ENCODE data around the gene ADD1.

The ADD1 gene

GRCh38 chr4:2859514-2859913 lies 15.9 kb downstream of the ADD1 start:
- DNase-seq (ENCODE audit: low spot score) = no peak

DNA sequence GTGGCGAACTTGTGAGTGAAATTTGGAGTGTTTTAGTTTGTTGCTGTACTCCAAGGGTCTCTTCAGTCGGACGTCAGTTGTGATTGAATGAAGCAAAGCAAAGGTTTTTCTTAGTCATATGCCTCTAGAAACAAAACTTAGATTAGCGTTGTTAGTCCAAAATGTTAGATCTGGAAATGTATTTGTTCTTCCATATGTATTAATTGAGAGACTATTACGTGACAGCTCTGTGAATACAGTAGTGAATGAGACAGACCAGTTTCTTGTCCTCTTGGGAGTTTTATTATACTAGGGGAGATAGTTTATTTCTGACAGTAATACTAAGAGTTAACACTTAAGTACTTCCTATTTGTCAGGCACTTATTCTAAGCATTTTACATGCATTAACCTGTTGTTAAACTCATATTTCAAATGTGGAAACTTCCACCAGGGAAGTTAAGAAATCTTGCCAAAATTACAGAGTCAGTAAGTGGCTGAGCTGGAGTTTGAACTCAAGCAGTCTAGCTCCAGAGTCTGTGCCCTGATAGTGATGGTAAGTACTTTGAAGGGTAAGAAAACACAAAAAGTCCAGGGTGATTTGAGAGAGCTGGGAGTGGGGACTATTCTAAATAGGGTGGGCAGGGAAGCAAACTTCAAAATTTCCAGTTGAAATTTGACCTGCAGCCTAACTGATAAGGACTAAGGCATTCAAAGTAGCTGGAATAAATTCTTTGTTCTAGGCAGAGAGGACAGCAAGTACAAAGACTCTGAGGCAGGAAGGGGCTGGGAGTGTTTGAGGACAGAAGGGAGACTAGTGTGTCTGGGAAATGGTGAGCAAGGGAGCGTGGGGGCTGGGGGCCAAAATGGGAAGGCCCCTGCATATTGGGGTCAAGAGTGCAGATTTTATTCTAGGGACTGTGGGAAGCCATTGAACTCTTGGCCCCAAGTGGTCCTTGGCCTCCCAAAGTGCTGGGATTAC lies 17.0 kb downstream of the ADD1 start:
- no peak for DNase-seq (ENCODE audit: low spot score)

- DNase-seq (ENCODE audit: low spot score) = no peak
Observed at GRCh38 chr4:2861631-2862436, 18.2 kb downstream of the ADD1 start.

DNA sequence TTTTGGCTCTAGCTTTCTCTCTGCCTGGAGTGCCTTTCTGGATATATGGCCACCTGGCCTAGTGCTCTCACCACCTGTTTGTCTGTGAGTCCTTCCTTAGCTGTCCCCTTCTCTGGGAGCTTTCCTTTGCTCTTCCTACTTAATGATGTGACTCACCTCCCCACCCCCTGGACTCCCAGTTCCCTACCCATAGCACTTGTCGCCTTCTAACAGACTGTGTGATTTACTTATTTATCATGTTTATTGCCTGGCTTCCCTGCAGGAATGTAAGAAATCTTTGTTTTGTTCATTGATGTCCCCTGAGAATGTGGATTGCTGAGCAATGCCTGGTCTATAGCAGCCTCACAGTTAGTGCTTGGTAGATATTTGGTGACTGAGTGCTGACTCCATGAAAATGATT lies 18.9 kb downstream of the ADD1 start:
- peak; percentile 40 for DNase-seq (ENCODE audit: low spot score)

- DNase-seq (ENCODE audit: low spot score) = no peak
Observed at GRCh38 chr4:2863649-2864048, 20.0 kb downstream of the ADD1 start.

DNA sequence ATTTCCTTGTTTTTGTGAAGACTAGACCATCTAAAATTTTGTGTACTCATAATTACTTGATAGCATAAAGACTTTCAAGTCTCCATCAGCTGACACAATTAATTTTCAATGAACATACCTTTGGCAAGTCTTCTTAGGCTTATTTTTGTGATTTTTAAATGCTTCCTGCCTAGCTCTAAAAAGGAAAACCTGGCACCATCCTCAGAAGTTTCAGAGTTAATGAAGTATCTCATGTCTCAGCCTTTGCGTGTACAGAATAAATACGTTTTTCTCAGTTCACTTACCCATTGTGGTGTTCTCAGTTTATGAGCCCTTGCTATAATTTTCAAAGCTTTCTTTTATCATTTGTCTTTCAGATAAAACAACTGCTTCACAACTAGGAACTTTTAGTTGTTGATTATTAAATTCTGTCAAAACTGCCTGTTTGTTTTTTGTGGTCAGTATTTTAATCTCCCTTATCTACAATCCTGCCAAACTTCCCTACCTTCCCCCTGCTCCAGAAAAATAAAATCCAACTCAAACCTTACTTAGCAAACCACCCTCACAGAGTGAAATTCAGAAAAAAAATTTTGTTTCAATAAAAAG lies 21.6 kb downstream of the ADD1 start:
- no peak for DNase-seq (ENCODE audit: low spot score)

- no peak for DNase-seq (ENCODE audit: low spot score)
Observed at GRCh38 chr4:2866160-2866861, 22.7 kb downstream of the ADD1 start.

DNA sequence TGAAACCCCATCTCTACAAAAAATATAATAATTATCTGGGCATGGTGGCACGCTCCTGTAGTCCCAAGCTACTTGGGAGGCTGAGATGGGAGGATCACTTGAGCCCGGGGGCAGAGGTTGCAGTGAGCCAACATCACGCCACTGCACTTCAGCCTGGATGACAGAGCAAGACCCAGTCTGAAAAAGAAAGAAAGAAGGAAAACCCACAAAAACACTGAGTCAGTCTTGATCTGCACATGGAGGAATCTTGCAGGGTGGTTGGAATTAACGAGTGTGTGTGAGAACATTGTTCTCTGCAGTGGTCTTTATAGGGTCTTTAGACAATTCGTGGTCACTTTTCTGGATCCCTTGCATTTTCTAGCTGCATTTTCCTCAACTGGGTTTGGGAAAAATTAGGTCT lies 23.2 kb downstream of the ADD1 start:
- no peak for DNase-seq (ENCODE audit: low spot score)

- DNase-seq (ENCODE audit: low spot score) = peak; percentile 33
Observed at GRCh38 chr4:2867758-2868491, 24.3 kb downstream of the ADD1 start.

DNA sequence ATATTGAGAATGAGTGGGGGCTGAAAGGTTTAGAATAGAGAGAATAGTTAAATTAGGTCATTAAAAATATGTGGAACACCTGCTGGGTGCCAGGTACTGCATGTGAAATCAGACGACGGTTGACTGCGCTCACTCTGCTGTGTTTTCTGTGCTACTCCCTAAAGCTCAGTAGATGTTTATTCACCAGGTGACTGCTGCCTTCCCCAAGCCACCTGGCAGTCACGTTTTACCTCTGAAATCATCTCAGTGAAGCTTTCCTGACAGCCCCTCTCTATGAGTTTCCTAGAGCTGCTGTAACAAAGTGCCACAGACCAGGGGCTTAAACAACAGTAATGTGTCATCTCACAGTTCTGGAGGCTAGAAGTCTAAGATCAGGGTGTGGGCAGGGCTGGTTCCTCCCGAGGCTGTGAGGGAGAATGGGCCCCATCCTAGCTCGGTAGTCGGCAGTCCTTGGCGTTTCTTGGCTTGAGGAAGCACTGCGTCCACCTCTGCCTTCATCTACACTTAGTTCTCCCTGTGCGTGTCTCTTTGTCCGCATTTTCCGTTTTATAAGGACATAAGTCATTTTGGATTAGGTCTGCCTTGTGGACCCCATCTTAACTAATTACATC lies 25.3 kb downstream of the ADD1 start:
- DNase-seq (ENCODE audit: low spot score) = no peak

DNA sequence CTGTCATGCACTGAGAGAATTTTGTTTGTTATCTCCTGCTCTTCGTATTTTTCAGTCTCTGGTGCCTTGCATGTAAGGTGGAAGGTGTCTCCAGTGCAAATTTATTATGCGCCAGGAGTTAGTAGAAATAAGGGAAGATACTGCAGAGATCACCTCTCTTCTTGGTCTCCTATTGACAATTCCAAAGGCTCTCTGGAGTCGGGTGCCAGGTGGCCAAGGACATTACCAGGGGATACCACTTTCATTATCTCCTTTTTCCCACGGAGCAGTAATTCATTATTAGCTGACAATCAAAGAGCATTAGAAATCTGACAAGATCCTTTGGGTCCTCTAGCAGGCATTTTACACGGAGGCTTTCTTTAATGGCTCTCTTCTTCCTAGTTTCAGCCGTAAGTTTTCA lies 26.0 kb downstream of the ADD1 start:
- no peak for DNase-seq (ENCODE audit: low spot score)

DNA sequence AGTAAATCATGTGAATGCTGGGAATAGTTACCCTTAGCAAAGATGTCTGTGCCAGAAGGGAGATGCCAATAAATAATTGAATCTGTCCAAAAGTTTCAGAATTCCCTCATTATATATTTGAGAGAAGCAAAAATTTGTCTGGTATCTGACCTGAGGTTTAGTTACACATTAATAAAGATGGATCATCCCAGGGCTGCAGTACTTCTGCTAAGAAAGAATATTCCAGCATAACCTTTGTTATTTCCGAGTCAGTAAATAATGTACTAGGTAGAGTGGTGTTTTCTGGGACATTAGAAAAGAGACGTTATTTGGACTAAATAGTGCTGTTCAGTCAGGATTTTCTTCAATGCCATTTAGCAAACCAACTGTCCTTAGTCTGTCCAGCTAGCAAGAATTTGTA lies 26.4 kb downstream of the ADD1 start:
- DNase-seq (ENCODE audit: low spot score) = no peak

DNA sequence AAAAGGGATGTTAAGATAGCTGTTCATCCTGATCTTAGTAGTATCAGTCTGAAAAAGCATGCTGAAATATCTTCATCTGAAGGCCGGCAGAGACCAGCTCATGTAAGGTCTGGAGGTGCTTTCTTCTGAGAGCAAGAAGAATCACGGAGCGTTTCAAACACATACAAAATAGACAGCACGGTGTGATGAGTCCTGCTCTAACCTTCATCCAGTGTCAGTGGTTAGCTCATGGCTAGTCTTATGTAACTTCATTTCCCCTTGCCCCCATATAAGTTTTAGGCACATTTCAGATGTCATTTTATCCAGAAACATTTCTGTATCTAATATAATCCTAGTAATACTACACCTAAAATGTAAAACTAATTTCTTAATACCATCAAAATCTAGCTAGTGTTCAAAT lies 27.8 kb downstream of the ADD1 start:
- DNase-seq (ENCODE audit: low spot score) = no peak

- no peak for DNase-seq (ENCODE audit: low spot score)
Observed at GRCh38 chr4:2871911-2872310, 28.3 kb downstream of the ADD1 start.

GRCh38 chr4:2873329-2873728 lies 29.7 kb downstream of the ADD1 start:
- DNase-seq (ENCODE audit: low spot score) = no peak

GRCh38 chr4:2874861-2875260 lies 31.2 kb downstream of the ADD1 start:
- DNase-seq (ENCODE audit: low spot score) = no peak

DNA sequence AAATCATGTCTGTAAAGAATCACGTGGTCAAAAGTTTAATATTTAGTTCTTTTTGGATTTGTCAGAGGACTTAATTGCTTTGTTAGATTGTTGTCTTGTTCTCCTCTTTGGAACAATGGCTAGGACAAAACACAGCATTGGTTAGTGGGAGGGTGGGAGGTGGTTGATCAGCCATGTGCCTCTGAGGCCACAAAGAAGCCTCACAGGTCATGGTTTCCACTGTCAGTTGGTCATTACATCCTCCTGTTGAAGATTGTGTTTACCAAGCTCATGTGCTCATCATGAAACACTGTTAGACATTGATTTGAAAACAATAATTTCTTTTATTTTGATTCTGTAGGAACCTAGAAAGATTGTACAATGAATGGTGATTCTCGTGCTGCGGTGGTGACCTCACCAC lies 31.9 kb downstream of the ADD1 start:
- no peak for DNase-seq (ENCODE audit: low spot score)

- no peak for DNase-seq (ENCODE audit: low spot score)
Observed at GRCh38 chr4:2878346-2878745, 34.7 kb downstream of the ADD1 start.

DNA sequence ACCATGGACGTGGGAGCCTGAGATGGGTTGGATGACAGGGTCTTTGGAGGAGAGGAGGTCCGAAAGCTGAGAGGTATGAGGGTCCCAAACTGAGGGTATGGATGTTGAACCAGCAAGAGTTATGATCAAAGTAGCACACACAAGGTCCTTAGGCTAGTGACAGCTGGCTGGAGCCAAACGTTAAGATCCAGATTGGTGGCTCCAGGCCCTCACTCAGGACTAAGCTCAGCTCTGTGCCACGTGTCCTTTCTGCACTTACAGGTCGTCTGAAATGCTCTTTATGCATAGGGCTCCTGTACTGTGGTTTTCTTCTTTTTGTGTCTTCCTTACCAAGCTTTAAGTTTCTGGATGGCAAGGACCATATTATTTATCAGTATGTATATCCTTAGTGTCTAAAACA lies 35.4 kb downstream of the ADD1 start:
- no peak for DNase-seq (ENCODE audit: low spot score)

DNA sequence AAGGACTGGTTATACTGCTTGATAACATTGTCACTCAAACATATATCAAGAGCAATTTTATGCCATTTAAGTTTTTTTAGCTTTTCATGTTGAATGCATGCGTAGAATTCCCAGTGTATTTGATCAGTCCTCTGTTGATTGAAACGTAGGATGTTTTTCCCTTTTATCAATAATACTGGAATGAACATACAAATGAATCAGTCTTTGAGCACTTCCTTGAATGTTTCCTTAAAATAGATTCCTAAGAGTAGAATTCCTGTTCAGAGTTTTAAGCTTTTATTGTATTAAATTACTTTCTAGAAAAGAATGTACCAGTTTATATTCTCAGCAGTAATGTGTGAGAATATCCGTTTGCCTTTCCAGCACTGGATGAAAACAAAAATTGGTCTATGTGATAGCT lies 37.8 kb downstream of the ADD1 start:
- DNase-seq (ENCODE audit: low spot score) = no peak

- DNase-seq (ENCODE audit: low spot score) = peak; percentile 31
Observed at GRCh38 chr4:2882341-2882740, 38.7 kb downstream of the ADD1 start.
